GM12875 (cell line): ENCODE measurements around the gene OR51Q1.

Source experiments
- H3K4me3 ChIP-seq: one replicate; pipeline ENCODE4 v1.5.1; 2011; ENCODE audit warnings: low read depth, low read length, control low read depth
- TF ChIP-seq, protein P1 (sequence below): IDR thresholded peaks from 2 replicates; pipeline ENCODE4 v1.5.1; 2011; ENCODE audit warnings: low read depth, mild to moderate bottlenecking, control low read depth, inconsistent platforms, low read length, moderate library complexity, borderline replicate concordance; ENCODE audit not compliant: insufficient read depth

The OR51Q1 gene, protein sequence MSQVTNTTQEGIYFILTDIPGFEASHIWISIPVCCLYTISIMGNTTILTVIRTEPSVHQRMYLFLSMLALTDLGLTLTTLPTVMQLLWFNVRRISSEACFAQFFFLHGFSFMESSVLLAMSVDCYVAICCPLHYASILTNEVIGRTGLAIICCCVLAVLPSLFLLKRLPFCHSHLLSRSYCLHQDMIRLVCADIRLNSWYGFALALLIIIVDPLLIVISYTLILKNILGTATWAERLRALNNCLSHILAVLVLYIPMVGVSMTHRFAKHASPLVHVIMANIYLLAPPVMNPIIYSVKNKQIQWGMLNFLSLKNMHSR

DNA sequence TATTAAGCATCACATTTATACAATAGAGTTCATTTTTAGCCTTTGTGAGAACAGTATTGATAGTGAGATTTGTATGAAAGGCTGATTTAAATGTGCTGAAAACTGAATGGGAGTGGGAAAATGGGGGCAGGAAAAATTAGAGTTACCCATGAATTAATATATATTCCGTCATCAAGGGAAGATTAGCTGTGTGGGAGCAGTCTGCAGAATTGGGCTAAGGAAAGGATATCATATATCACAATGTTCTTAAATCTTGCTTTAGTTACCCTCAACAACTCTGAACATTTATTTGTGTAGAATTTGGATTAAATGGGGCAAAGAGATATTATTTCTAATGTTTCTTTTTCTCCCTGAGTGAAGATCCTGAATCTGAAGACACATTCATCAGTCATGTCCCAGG, at the start of gene OR51Q1:
TSS of gene OR51Q1 (plus strand) at position 301 of the 400 bp plus-strand sequence. CDS start at position 391, 90 bp downstream.
- H3K4me3 ChIP-seq = no peak within 1 kb of the TSS
- TF ChIP-seq, protein P1, sequence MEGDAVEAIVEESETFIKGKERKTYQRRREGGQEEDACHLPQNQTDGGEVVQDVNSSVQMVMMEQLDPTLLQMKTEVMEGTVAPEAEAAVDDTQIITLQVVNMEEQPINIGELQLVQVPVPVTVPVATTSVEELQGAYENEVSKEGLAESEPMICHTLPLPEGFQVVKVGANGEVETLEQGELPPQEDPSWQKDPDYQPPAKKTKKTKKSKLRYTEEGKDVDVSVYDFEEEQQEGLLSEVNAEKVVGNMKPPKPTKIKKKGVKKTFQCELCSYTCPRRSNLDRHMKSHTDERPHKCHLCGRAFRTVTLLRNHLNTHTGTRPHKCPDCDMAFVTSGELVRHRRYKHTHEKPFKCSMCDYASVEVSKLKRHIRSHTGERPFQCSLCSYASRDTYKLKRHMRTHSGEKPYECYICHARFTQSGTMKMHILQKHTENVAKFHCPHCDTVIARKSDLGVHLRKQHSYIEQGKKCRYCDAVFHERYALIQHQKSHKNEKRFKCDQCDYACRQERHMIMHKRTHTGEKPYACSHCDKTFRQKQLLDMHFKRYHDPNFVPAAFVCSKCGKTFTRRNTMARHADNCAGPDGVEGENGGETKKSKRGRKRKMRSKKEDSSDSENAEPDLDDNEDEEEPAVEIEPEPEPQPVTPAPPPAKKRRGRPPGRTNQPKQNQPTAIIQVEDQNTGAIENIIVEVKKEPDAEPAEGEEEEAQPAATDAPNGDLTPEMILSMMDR = no peak

DNA sequence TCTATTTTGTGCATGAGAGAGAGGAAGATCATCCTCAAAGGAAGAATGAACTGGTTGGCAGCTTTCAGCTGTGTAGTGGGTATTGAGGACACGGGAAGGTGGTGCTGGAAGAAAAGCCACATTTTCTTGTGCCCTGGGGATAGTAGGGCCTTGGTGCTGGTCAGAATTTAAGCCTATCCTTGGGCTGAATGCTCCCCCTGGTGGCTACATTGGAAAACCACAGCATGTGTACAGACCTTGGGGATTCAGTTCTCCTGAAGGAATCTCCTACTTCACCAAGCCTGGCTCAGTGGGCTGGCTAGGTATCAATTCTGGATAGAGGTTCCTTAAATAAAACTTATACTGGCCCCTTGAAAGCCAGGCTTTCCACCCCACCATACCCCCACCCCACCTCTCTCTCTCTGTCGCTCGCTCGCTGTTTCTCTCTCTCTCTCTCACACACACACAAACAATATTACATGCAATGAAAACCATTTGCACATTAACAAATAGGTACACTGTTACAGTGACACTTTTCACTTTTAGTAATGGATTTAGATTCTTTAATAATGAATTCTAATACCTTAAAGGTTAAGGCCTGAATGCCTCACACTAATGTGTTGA, 41.1 kb upstream of the OR51Q1 start:
- TF ChIP-seq, protein P1 = peak; percentile 75

DNA sequence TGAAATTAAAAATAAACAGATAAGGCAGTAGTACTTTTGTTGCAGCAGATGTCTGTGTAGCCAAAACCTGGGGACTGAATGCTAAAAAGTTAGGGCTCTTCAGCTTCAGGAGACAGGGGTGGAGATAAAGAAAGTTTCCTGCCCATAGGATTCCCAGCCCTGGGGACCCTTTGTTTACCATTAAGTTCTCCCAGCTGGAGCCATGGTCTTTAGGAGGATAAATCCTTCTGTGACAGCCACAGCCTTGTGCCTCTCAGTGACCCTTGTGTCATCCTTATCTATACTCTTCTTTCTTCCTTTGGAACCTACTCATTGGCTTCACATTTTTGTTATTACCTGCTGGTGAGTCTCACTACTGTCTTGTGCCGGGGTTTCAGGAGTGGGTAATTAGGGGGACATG, 38.3 kb upstream of the OR51Q1 start, which contains the start of gene OR51M1:
TSS of gene OR51M1 (plus strand) at position 237 of the 400 bp plus-strand sequence. CDS start 5,587 bp downstream, outside the sequence.
- no peak within 1 kb of the TSS for H3K4me3 ChIP-seq
- TF ChIP-seq, protein P1 = no peak

More for the DNA sequence above, 41.1 kb upstream of the OR51Q1 start:
- H3K4me3 ChIP-seq = no peak overlapping the region

DNA sequence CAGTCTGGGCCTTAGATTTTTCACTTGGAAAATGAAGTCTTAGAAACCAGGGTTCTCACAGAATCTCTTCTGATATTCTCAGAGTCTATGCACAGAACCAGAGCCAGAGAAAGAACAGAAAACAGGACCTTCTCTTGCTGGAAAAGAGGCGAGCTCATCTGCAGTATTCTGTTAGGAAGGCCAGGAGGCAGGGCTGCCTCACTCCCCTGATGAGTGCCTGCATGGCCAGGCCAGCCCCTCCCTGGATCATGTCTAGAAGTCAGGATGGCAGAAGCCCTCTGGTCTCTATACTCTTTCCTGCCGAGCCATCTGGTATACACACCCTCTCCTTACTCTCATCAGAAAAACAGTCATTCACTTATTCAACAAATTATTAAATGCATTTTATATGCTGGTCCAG, 37.6 kb upstream of the OR51Q1 start:
- no peak overlapping the region for H3K4me3 ChIP-seq
- TF ChIP-seq, protein P1 = no peak

DNA sequence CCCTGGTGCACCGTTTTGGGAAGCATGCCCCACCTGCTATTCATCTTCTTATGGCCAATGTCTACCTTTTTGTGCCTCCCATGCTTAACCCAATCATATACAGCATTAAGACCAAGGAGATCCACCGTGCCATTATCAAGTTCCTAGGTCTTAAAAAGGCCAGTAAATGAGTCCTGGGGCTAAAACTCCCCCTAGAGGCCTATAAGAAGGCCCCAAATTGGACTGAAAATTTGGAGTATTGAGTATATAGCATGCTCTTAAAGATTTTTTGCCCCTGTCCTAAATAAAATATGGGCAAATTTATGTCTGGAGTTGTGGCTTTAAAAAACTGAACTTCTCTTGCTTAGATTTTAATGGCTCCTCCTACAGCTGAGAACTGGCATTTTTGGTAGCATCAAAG, 31.7 kb upstream of the OR51Q1 start:
- TF ChIP-seq, protein P1 = 0 out of 2 replicates have a peak, but pooled peaks have one; percentile 15

DNA sequence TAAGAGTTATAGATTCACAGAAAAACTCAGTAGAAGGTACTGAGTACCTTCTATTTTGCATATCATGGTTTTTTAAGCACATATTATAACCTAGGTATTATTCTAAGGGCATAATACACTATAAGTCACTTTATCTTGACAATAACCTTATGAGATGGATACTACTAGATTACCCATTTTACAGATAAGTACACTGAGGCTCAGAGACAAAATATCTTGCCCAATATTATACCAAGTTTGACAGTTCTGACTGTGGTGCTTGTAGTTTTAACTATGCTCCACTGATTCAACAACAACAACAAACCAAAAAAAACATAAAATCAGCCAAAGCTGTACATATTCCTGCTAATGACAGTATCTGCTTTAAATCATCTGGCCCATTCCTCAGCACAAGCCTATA, 27.8 kb upstream of the OR51Q1 start:
- TF ChIP-seq, protein P1 = no peak
- H3K4me3 ChIP-seq = no peak overlapping the region

More for the DNA sequence above, 31.7 kb upstream of the OR51Q1 start:
- no peak overlapping the region for H3K4me3 ChIP-seq
